ENCODE results near the gene DXO. TPM values are rescaled to one million over a fixed set of nuclear protein-coding genes. Genes with fewer than 3 reads are reported as not detected.

Gene DXO
- total RNA-seq, 2 donors from 2014 or later, result 12.8 to 20.9 TPM

- ATAC-seq (no peak), DNase-seq (no peak)
- intact Hi-C loops (cut with DNase I), result no loop called here
Measured at GRCh38 chr6:31965700-31966099, 6.2 kb downstream of the DXO start.

- intact Hi-C loops (cut with DNase I), result no loop called here
- ATAC-seq (no peak), DNase-seq (no peak)
Measured at GRCh38 chr6:31963921-31964320, 8.0 kb downstream of the DXO start.

- intact Hi-C loops (cut with DNase I), result no loop called here
- ATAC-seq (no peak), DNase-seq (no peak)
Measured at GRCh38 chr6:31961616-31962015, 10.3 kb downstream of the DXO start.

GRCh38 chr6:31958741-31959739, 12.9 kb downstream of the DXO start, which contains the start of the genes NELFE and SKIC2:
Gene NELFE (minus strand): TSS chr6:31958971. CDS start chr6:31958446, 525 bp downstream.
Gene SKIC2 (plus strand): TSS chr6:31959175. CDS start chr6:31959193, 18 bp downstream.
- DNase-seq (peak; percentile 98), ATAC-seq (peak; percentile 98 to 100)
- intact Hi-C loops (cut with DNase I), result loop anchor here in 1 of 2 donors (10.0 kb wide), 1 partner anchor 274 kb away; the partner anchor contains the start of gene LY6G5C

GRCh38 chr6:31958412-31958740, 13.6 kb downstream of the DXO start:
- peak in 1 of 2 donors; percentile 15 for ATAC-seq
- no peak for DNase-seq
- intact Hi-C loops (cut with DNase I), result loop anchor here in 1 of 2 donors (10.0 kb wide), 1 partner anchor 274 kb away; the partner anchor contains the start of gene LY6G5C

- DNase-seq (no peak), ATAC-seq (no peak)
- intact Hi-C loops (cut with DNase I), result loop anchor here in 1 of 2 donors (10.0 kb wide), 1 partner anchor 272 kb away; the partner anchor contains the start of gene LY6G5C
Measured at GRCh38 chr6:31956796-31957195, 15.1 kb downstream of the DXO start.

GRCh38 chr6:31954511-31954910, 17.4 kb downstream of the DXO start:
- no peak for ATAC-seq
- intact Hi-C loops (cut with DNase I), result loop anchor here in 1 of 2 donors (10.0 kb wide), 1 partner anchor 270 kb away; the partner anchor contains the start of gene LY6G5C
- no peak for DNase-seq

GRCh38 chr6:31952890-31953289, 19.0 kb downstream of the DXO start:
- no peak for DNase-seq
- no peak for ATAC-seq
- intact Hi-C loops (cut with DNase I), result loop anchor here in 1 of 2 donors (10.0 kb wide), 1 partner anchor 268 kb away; the partner anchor contains the start of gene LY6G5C

GRCh38 chr6:31952140-31952805, 19.7 kb downstream of the DXO start:
- intact Hi-C loops (cut with DNase I), result loop anchor here in 1 of 2 donors (10.0 kb wide), 1 partner anchor 267 kb away; the partner anchor contains the start of gene LY6G5C
- peak; percentile 49 to 54 for ATAC-seq
- peak; percentile 72 for DNase-seq

GRCh38 chr6:31949926-31950548, 21.9 kb downstream of the DXO start:
- DNase-seq, result no peak
- intact Hi-C loops (cut with DNase I), result loop anchor here (5.0 to 10.0 kb wide), 2 partner anchors 43 to 265 kb away; partner anchors contain the start of gene LY6G5C (in 1 of the 2)
- no peak for ATAC-seq

GRCh38 chr6:31948753-31949413, 23.1 kb downstream of the DXO start:
- DNase-seq (no peak), ATAC-seq (no peak)
- intact Hi-C loops (cut with DNase I), result loop anchor here in 1 of 2 donors (5.0 kb wide), 1 partner anchor 42 kb away; no protein-coding TSS in a partner anchor

- DNase-seq (no peak), ATAC-seq (no peak)
- intact Hi-C loops (cut with DNase I), result loop anchor here in 1 of 2 donors (5.0 kb wide), 1 partner anchor 41 kb away; no protein-coding TSS in a partner anchor
Measured at GRCh38 chr6:31948306-31948705, 23.6 kb downstream of the DXO start.

- intact Hi-C loops (cut with DNase I), result loop anchor here in 1 of 2 donors (5.0 kb wide), 1 partner anchor 41 kb away; no protein-coding TSS in a partner anchor
- DNase-seq (no peak), ATAC-seq (no peak)
Measured at GRCh38 chr6:31947864-31948263, 24.1 kb downstream of the DXO start.

- intact Hi-C loops (cut with DNase I), result loop anchor here in 1 of 2 donors (5.0 kb wide), 1 partner anchor 40 kb away; no protein-coding TSS in a partner anchor
- DNase-seq, result no peak
Measured at GRCh38 chr6:31947070-31947675, 24.8 kb downstream of the DXO start.

GRCh38 chr6:31946370-31946885, 25.5 kb downstream of the DXO start:
- no peak for DNase-seq
- peak in 1 of 2 donors; percentile 1 for ATAC-seq
- intact Hi-C loops (cut with DNase I), result loop anchor here in 1 of 2 donors (5.0 kb wide), 1 partner anchor 39 kb away; no protein-coding TSS in a partner anchor

More at GRCh38 chr6:31947070-31947675, 24.8 kb downstream of the DXO start:
- no peak for ATAC-seq

- peak; percentile 84 to 89 for ATAC-seq
- intact Hi-C loops (cut with DNase I), result loop anchor here in 1 of 2 donors (5.0 kb wide), 1 partner anchor 38 kb away; no protein-coding TSS in a partner anchor
Measured at GRCh38 chr6:31945507-31946369, 26.2 kb downstream of the DXO start, which contains the start of gene CFB. Gene CFB (plus strand): TSS chr6:31946095. CDS start chr6:31946222, 127 bp downstream.

More at GRCh38 chr6:31945507-31946369, 26.2 kb downstream of the DXO start, which contains the start of gene CFB:
- DNase-seq, result peak; percentile 84

All from left cardiac atrium (tissue), 4 donors.